ENCODE results near the gene SLA2.
A peak's percentile ranks its signal among the peaks of the same experiment; 100 is the strongest.
"Not testable (repeated sequence)": the region's sequence is repeated elsewhere in the genome, so short reads cannot be mapped to it uniquely, and the experiment has no call there.

The SLA2 gene
- 39.8 reads per million, percentile 63 among the genes with 10 or more reads in this experiment for total RNA-seq

- DNase-seq: peak; percentile 58
Measured at GRCh38 chr20:36645998-36646397, at the start of gene SLA2. Gene SLA2, minus strand, starts transcription at chr20:36646196. Its CDS starts 4,861 bp downstream, at chr20:36641335.

GRCh38 chr20:36695467-36695866 is 49.5 kb upstream of the SLA2 start:
- DNase-seq: not testable (repeated sequence)

GRCh38 chr20:36688630-36689029 is 42.6 kb upstream of the SLA2 start:
- no peak for DNase-seq

- DNase-seq: no peak
Measured at GRCh38 chr20:36687850-36688249, 41.9 kb upstream of the SLA2 start.

- no peak for DNase-seq
Measured at GRCh38 chr20:36686944-36687343, 40.9 kb upstream of the SLA2 start.

GRCh38 chr20:36686504-36686903 is 40.5 kb upstream of the SLA2 start:
- no peak for DNase-seq

GRCh38 chr20:36684747-36685146 is 38.8 kb upstream of the SLA2 start:
- no peak for DNase-seq

GRCh38 chr20:36682311-36682710 is 36.3 kb upstream of the SLA2 start:
- no peak for DNase-seq

- DNase-seq: no peak
Measured at GRCh38 chr20:36677422-36677771, 31.4 kb upstream of the SLA2 start.

- no peak for DNase-seq
Measured at GRCh38 chr20:36676701-36677421, 30.9 kb upstream of the SLA2 start.

GRCh38 chr20:36675545-36675944 is 29.5 kb upstream of the SLA2 start:
- not testable (repeated sequence) for DNase-seq

GRCh38 chr20:36672991-36673390 is 27.0 kb upstream of the SLA2 start:
- no peak for DNase-seq

GRCh38 chr20:36670665-36671357 is 24.8 kb upstream of the SLA2 start:
- no peak for DNase-seq

GRCh38 chr20:36666181-36666740 is 20.3 kb upstream of the SLA2 start:
- no peak for DNase-seq

GRCh38 chr20:36663031-36663430 is 17.0 kb upstream of the SLA2 start:
- DNase-seq: no peak

- DNase-seq: no peak
Measured at GRCh38 chr20:36658300-36658699, 12.3 kb upstream of the SLA2 start.

- no peak for DNase-seq
Measured at GRCh38 chr20:36656733-36657132, 10.7 kb upstream of the SLA2 start.

- DNase-seq: no peak
Measured at GRCh38 chr20:36655004-36655403, 9.0 kb upstream of the SLA2 start.

GRCh38 chr20:36654506-36654905 is 8.5 kb upstream of the SLA2 start:
- DNase-seq: no peak

GRCh38 chr20:36653456-36653855 is 7.5 kb upstream of the SLA2 start:
- no peak for DNase-seq

GRCh38 chr20:36647196-36648121 is 1.5 kb upstream of the SLA2 start:
- DNase-seq: no peak

- no peak for DNase-seq
Measured at GRCh38 chr20:36646678-36647077, 682 bp upstream of the SLA2 start.

GRCh38 chr20:36645353-36645752 is 643 bp downstream of the SLA2 start:
- no peak for DNase-seq
